ENCODE results near the gene NUP210L.

The NUP210L gene

DNA sequence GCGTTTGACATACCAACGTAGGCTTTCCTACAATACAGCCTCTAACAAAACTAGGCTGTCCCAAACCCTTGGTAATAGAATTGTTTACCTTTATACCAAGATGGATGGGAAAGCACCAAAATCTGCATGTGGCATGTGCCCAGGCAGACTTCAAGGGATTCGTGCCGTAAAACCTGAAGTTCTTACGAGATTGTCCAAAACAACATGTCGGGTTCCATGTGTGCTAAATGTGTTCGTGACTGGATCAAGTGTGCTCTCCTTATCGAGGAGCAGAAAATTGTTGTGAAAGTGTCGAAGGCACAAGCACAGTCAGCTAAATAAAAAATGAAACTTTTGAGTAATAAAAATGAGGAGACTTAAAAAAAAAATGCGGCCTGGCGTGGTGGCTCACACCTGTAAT, 159.2 kb downstream of the NUP210L start:
- no peak for DNase-seq (ENCODE audit: low read depth)
- no peak overlapping the region for H3K4me3 ChIP-seq (ENCODE audit: low read depth, low read length)
- TF ChIP-seq, protein P1, sequence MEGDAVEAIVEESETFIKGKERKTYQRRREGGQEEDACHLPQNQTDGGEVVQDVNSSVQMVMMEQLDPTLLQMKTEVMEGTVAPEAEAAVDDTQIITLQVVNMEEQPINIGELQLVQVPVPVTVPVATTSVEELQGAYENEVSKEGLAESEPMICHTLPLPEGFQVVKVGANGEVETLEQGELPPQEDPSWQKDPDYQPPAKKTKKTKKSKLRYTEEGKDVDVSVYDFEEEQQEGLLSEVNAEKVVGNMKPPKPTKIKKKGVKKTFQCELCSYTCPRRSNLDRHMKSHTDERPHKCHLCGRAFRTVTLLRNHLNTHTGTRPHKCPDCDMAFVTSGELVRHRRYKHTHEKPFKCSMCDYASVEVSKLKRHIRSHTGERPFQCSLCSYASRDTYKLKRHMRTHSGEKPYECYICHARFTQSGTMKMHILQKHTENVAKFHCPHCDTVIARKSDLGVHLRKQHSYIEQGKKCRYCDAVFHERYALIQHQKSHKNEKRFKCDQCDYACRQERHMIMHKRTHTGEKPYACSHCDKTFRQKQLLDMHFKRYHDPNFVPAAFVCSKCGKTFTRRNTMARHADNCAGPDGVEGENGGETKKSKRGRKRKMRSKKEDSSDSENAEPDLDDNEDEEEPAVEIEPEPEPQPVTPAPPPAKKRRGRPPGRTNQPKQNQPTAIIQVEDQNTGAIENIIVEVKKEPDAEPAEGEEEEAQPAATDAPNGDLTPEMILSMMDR (IDR thresholded peaks at IDR 0.05; ENCODE audit: control insufficient read depth, extremely low read depth, insufficient read depth) = no peak

DNA sequence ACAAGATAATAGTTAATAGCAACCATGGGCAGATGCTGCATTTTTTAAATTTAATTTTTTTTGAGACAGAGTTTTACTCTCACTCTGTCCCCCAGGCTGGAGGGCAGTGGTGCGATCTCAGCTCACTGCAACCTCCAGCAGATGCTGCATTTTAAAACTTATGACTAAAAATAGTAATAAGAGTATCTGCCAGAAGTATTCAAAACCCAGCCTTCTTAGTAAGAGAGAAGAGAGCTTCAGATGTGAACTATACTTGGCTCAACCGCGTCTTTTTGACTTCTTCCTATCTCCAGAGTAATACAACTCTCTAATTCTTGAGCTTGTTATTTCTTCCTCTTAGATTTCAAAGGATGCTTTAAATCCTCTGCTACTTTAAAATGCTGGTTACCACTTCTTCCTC, 159.7 kb downstream of the NUP210L start:
- DNase-seq (ENCODE audit: low read depth) = no peak
- TF ChIP-seq, protein P1 (IDR thresholded peaks at IDR 0.05; ENCODE audit: control insufficient read depth, extremely low read depth, insufficient read depth) = no peak
- H3K4me3 ChIP-seq (ENCODE audit: low read depth, low read length) = no peak overlapping the region

DNA sequence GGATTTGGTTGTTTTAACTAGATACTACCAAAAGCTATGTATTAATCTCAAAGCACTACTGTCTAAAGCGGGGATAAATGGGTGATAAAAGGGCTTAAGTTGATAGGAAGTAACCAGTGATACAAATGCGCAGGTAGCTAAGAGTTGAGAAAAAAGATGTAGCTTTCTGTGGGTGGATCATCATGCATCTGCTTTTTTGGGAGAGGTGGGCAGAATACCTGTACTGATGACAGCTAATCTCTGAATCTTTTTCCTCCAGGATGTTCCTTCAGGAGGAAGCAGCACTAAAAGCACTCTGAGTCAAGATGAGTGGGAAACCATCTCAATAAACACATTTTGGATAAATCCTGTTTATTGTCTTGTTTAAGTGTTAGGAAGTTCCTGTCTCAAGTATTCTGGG, 163.1 kb downstream of the NUP210L start:
- DNase-seq (ENCODE audit: low read depth) = no peak
- TF ChIP-seq, protein P1 (IDR thresholded peaks at IDR 0.05; ENCODE audit: control insufficient read depth, extremely low read depth, insufficient read depth) = no peak
- H3K4me3 ChIP-seq (ENCODE audit: low read depth, low read length) = peak overlapping the region; percentile 83

DNA sequence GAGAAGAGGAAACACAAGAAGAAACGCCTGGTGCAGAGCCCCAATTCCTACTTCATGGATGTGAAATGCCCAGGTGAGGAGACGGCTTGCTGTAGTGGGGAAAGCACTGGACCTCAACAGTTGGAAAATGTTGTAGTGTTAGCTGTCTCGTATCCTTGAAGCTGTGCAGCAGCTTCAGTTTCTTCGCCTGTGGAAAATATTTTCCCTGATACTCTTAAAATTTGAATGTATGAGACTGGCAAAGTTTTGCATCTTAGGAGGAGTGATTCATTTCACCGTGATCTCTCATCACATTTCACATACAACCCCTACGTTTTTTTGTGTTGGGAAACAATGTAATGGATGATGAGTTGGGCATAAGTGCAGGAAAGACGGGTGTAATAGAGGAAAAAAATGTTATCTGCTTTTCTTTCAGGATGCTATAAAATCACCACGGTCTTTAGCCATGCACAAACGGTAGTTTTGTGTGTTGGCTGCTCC, 163.7 kb downstream of the NUP210L start:
- DNase-seq (ENCODE audit: low read depth) = no peak
- TF ChIP-seq, protein P1 (IDR thresholded peaks at IDR 0.05; ENCODE audit: control insufficient read depth, extremely low read depth, insufficient read depth) = no peak
- peak overlapping the region; percentile 83 for H3K4me3 ChIP-seq (ENCODE audit: low read depth, low read length)

DNA sequence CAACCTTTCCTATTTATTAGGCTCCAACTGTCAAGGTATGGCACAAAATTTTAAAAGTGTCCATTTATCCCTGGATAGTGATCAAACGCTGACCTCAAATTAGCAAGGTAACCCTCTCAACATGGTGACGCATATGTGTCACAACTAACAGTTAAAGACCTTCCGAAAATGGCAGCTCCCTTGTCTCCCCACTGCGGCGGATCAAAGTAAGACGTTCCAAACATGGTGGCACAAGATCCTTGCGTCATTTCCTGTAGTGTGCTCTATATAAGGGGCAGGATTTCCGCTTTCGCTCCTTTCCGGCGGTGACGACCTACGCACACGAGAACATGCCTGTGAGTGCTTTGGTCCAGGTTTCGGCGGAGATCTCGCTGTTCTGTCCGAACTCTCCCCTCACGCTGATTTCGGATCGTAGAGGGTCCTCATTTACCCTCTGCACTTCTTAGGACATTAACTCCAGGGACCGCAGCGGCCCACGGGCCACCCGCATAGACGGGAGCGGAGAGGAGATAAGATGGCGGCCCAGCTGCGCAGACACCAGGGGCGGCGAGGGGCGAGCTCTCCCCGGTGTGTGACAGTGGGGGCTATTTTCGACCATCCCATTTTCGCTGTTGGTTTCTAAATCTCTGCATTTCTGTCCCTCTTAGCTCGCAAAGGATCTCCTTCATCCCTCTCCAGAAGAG, 164.3 kb downstream of the NUP210L start, which contains the start of gene RPS27:
TSS of gene RPS27 (plus strand) at position 295 of the 683 bp plus-strand sequence. CDS start at position 330, 35 bp downstream.
- H3K4me3 ChIP-seq (ENCODE audit: low read depth, low read length) = peak within 1 kb of the TSS; percentile 83
- TF ChIP-seq, protein P1 (IDR thresholded peaks at IDR 0.05; ENCODE audit: control insufficient read depth, extremely low read depth, insufficient read depth) = no peak
- peak; percentile 98 for DNase-seq (ENCODE audit: low read depth)

DNA sequence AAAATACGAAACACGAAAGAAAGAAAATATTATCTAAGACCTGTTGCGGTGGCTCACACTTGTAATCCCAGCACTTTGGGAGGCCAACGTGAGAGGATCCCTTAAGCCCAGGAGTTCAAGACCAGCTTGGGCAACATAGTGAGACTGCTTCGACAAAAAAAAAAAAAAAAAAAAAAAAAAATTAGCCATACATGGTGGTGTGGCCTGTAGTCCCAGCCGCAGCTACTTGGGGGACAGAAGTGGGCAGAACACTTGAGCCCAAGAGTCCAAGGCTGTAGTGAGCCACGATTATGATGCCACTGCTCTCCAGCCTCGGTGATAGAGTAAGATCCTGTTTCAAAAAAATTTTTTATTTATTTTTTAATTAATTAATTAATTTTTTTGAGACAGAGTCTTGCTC, 167.3 kb downstream of the NUP210L start:
- no peak overlapping the region for H3K4me3 ChIP-seq (ENCODE audit: low read depth, low read length)
- no peak for DNase-seq (ENCODE audit: low read depth)
- TF ChIP-seq, protein P1 (IDR thresholded peaks at IDR 0.05; ENCODE audit: control insufficient read depth, extremely low read depth, insufficient read depth) = no peak

All from LNCaP clone FGC (cell line).